SK-N-MC (cell line): ENCODE results near the gene ADGRB2.

ENCODE experiments used
- EZH2 ChIP-seq: fragments of 200-600 bp; sonication (generic); IDR thresholded peaks from one replicate; pipeline ENCODE4 v1.6.1; 2017; ENCODE audit warnings: antibody characterized with exemption
- FOXP2 ChIP-seq: optimal IDR thresholded peaks from 2 replicates; pipeline ENCODE3; 2011; ENCODE audit warnings: mild to moderate bottlenecking, moderate library complexity; ENCODE audit not compliant: insufficient read depth; ENCODE audit errors: extremely low read length, control extremely low read depth
- POLR2AphosphoS5 ChIP-seq: IDR thresholded peaks from 2 replicates; pipeline ENCODE4 v1.6.1; 2012; ENCODE audit warnings: mild to moderate bottlenecking, low read depth, low read length, borderline replicate concordance

- TF ChIP-seq POLR2AphosphoS5: no peak
- no peak for TF ChIP-seq EZH2
- TF ChIP-seq FOXP2: no peak
These were observed 43.3 kb upstream of the ADGRB2 start for GRCh38 chr1:31807273-31808048.
